ENCODE data around the gene OTX2. TPM values are rescaled to one million over a fixed set of nuclear protein-coding genes. Genes with fewer than 3 reads are reported as not detected.

OTX2 gene
- total RNA-seq, 8 experiments from 2014 or later, result 0.33 TPM; not detected in 5

DNA sequence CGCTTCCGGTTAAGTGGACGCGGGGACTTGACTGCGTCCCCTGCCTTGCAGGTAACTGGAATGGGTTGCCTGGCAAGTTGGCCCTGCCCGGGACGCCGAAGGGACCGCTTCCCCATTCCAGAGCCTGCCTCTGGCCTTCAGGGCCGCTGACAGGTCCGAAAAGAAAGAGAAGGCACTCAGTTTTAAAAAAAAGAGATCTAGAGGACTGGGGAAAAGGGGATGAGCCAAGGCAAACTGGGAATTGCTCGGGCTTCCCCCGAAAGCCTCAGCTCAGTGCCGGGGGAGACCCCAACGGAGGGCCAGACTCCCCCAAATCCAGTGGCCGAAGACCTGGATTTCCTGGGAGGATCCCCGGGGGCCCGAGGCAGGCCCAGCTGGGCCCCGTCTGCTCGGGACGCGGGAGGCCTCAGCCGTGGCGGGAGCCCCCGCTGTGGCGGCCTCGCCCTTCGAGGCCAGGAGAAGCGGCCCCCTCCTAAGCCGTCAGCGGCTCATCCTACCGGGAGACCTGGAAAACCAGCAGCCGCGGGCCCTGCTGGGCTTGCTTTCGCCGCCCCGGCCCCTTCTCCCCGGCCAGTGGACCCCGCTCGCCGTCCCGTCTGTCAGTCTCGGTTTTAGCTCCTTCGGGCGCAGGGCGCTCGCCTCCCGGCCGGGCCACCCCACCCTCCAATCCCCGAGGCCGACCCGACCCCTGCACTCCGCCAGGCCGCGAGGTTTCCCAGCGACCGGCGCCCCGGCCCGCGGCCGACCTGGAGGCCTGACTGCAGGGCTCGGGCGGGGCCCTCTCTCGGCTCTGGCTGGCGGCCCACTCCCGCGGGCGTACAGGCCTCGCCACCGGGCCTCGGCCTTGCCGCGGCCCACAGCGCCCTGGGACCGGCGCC is 12.5 kb downstream of the OTX2 start:
- in situ Hi-C loops (cut with MboI; ENCODE audit: low pct_unique_long_range_greater_than_20kb in 2 of 9, low sequenced_read_pairs in 9 of 9, unreplicated experiment in 9 of 9), result no loop called here
- Histone ChIP-seq H3K27ac (no peak overlapping the region), H3K4me3 (no peak overlapping the region), H3K4me1 (replicated peaks in 1 of 2) (peaks cover 0 to 3% of the 10 kb centered on the region in 2 donors)
- ATAC-seq (replicated peaks in 6 of 8), result peak in 5 of 8 experiments; percentile 19 to 48 (median 34)
- WGBS, 10 experiments, result 0 to 33% (median 13%) methylated on average over 1 to 9 of the region's 77 CpGs; no CpG with 5 or more reads in 6 of the 10 experiments

DNA sequence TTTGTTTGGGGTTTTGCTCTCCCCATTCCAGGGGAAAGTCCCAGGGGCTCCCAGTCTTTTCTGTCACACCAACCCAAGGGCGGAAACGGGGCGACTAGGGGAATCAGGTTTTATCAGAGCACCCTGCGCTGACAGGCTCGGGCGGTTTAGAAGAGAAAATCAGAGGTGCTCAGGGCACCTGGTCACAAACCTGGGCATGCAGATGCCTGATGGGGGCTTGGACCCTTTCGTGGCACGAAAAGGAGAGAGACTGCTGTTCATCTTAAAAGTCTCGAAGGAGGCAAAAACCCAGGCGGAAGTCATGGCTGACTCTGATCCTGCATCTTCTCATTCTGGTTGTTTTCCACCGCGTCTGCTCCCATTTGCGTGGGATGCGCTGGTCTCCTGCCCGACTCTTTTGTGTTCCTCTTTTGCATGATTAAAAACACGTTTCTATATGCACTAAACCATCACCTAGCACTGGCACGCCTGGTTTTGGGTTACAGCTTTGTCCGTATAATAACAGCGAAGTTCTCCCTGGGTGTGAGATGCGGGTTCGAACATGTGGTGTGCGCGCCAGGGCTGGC is 13.2 kb downstream of the OTX2 start:
- peaks cover 0 to 3% of the 10 kb centered on the region in 2 donors for H3K4me1 ChIP-seq (replicated peaks in 1 of 2)
- 0 to 20% (median 19%) methylated on average over 1 to 20 of the region's 23 CpGs; no CpG with 5 or more reads in 2 of the 10 experiments for WGBS, 10 experiments

DNA sequence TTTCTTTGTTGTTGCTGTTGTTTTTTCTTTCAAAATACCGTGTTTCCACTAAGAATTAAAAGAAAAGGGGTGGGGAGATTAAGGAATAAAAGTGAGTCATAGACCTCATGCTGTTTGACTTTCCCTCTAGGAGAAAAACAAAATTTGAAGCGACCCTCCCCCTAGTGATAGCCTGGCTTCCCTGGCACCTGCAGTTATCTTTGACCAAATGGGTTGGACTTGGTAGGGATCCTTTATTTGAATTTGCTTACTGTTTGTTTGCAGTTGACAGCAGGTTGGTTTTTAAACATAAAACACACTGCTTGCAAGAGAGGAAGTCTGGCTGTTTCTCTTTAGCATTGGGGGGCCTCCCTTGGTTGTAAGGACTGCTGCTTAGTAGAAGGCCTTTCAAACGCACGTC is 14.0 kb downstream of the OTX2 start:
- Histone ChIP-seq H3K4me1 (replicated peaks in 1 of 2) (peaks cover 0 to 3% of the 10 kb centered on the region in 2 donors), H3K27ac (no peak overlapping the region), H3K4me3 (no peak overlapping the region)
- no peak for ATAC-seq (replicated peaks in 6 of 8)
- WGBS, 10 experiments, result 0 to 33% (median 20%) methylated on average over 1 to 4 of the region's 4 CpGs; no CpG with 5 or more reads in 1 of the 10 experiments
- in situ Hi-C loops (cut with MboI; ENCODE audit: low pct_unique_long_range_greater_than_20kb in 2 of 9, low sequenced_read_pairs in 9 of 9, unreplicated experiment in 9 of 9), result no loop called here

More for the DNA sequence above, 13.2 kb downstream of the OTX2 start:
- Histone ChIP-seq H3K4me3 (no peak overlapping the region), H3K27ac (no peak overlapping the region)
- ATAC-seq (replicated peaks in 6 of 8), result no peak
- in situ Hi-C loops (cut with MboI; ENCODE audit: low pct_unique_long_range_greater_than_20kb in 2 of 9, low sequenced_read_pairs in 9 of 9, unreplicated experiment in 9 of 9), result no loop called here

GRCh38 chr14:56795284-56795622 is 15.0 kb downstream of the OTX2 start:
- WGBS, 10 experiments, result 0 to 22% (median 10%) methylated on average over 2 to 9 of the region's 17 CpGs; no CpG with 5 or more reads in 5 of the 10 experiments
- in situ Hi-C loops (cut with MboI; ENCODE audit: low pct_unique_long_range_greater_than_20kb in 2 of 9, low sequenced_read_pairs in 9 of 9, unreplicated experiment in 9 of 9), result no loop called here
- Histone ChIP-seq H3K27ac (no peak overlapping the region), H3K4me1 (replicated peaks in 1 of 2) (peaks cover 0 to 3% of the 10 kb centered on the region in 2 donors), H3K4me3 (no peak overlapping the region)
- no peak for ATAC-seq (replicated peaks in 6 of 8)

GRCh38 chr14:56794557-56795283 is 15.6 kb downstream of the OTX2 start:
- no peak overlapping the region for H3K27ac ChIP-seq
- WGBS, 10 experiments, result 0 to 10% (median 4%) methylated on average over 1 to 16 of the region's 56 CpGs; no CpG with 5 or more reads in 5 of the 10 experiments
- peaks cover 0 to 3% of the 10 kb centered on the region in 2 donors for H3K4me1 ChIP-seq (replicated peaks in 1 of 2)
- no peak overlapping the region for H3K4me3 ChIP-seq
- ATAC-seq (replicated peaks in 6 of 8), result peak in 2 of 8 experiments; percentile 14 to 34
- in situ Hi-C loops (cut with MboI; ENCODE audit: low pct_unique_long_range_greater_than_20kb in 2 of 9, low sequenced_read_pairs in 9 of 9, unreplicated experiment in 9 of 9), result no loop called here

DNA sequence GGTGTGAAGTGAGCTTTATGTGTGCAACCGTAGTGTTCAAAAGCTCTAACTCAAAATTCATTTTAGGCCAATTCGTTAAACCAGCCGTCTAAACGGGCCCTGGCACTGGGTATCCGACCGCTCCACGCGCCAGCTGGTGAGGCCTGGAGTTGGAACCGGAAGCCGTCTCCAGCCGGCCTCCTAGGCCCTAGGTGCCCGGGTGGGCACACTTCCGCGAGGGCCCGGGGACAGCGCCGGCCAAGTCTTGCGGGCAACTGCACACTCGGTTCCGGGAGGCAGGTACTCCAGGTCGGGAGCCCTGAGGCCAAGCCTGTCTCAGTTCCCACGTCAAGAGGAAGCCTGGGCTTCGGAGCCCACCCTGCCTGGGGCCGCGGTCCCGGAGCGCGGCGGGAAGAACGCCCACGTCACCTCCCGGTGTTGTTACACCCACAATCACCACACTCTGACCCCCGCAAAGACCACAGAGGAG is 16.2 kb downstream of the OTX2 start:
- Histone ChIP-seq H3K4me1 (replicated peaks in 1 of 2) (peaks cover 0 to 3% of the 10 kb centered on the region in 2 donors), H3K27ac (no peak overlapping the region), H3K4me3 (no peak overlapping the region)
- in situ Hi-C loops (cut with MboI; ENCODE audit: low pct_unique_long_range_greater_than_20kb in 2 of 9, low sequenced_read_pairs in 9 of 9, unreplicated experiment in 9 of 9), result no loop called here
- ATAC-seq (replicated peaks in 6 of 8), result peak in 1 of 8 experiments; percentile 53
- 0 to 86% (median 44%) methylated on average over 1 to 7 of the region's 33 CpGs; no CpG with 5 or more reads in 5 of the 10 experiments for WGBS, 10 experiments

DNA sequence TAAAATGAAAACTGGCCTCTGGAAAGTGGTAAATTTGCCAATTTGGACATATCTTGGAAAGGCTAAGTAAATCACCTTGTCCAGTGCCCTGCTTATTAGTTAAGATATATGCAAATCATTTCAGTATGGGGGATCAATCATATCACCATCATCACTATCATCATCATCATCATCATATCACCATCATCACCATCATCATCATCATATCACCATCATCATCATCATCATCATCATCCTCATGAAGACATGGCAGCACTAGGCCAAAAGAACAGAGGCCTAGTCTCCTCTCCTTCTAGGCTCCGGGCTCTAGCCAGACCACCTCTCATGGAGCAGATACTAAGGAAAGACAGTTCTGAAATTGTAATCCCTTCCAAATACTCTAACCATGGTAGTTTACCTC is 20.3 kb downstream of the OTX2 start:
- WGBS, 10 experiments, result 0 to 100% (median 83%) methylated on average over 1 of the region's 1 CpG; no CpG with 5 or more reads in 7 of the 10 experiments
- no peak for ATAC-seq (replicated peaks in 6 of 8)
- Histone ChIP-seq H3K4me3 (no peak overlapping the region), H3K27ac (no peak overlapping the region), H3K4me1 (replicated peaks in 1 of 2) (no peaks in the 10 kb centered on the region)
- in situ Hi-C loops (cut with MboI; ENCODE audit: low pct_unique_long_range_greater_than_20kb in 2 of 9, low sequenced_read_pairs in 9 of 9, unreplicated experiment in 9 of 9), result no loop called here

- H3K4me3 ChIP-seq, result no peak overlapping the region
- no peaks in the 10 kb centered on the region for H3K4me1 ChIP-seq (replicated peaks in 1 of 2)
- ATAC-seq (replicated peaks in 6 of 8), result no peak
- in situ Hi-C loops (cut with MboI; ENCODE audit: low pct_unique_long_range_greater_than_20kb in 2 of 9, low sequenced_read_pairs in 9 of 9, unreplicated experiment in 9 of 9), result no loop called here
- no peak overlapping the region for H3K27ac ChIP-seq
These were observed 22.7 kb downstream of the OTX2 start for GRCh38 chr14:56787530-56787929.

DNA sequence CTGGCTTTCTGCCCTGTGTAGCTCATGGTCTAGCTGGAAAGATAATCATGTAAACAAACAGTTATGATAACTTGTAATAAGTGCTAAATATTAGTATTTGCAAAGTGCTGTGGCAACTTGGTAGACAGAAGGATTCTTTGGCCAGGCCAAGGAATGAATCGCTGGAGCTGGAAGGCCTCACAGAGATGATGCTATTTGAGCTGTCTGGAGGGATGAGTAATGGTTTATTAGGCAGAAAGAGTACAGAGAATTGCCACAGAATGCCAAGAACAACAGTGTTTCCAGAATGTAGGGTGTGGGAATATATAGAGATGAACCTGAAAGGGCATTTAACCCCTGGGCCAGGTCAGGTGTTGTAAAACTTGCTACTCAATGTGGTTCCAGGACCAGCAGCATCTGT is 27.6 kb downstream of the OTX2 start:
- H3K4me3 ChIP-seq, result no peak overlapping the region
- ATAC-seq (replicated peaks in 6 of 8), result no peak
- in situ Hi-C loops (cut with MboI; ENCODE audit: low pct_unique_long_range_greater_than_20kb in 2 of 9, low sequenced_read_pairs in 9 of 9, unreplicated experiment in 9 of 9), result no loop called here
- no peak overlapping the region for H3K27ac ChIP-seq
- 0 to 100% (median 71%) methylated on average over 1 of the region's 1 CpG; no CpG with 5 or more reads in 5 of the 10 experiments for WGBS, 10 experiments
- no peaks in the 10 kb centered on the region for H3K4me1 ChIP-seq (replicated peaks in 1 of 2)

DNA sequence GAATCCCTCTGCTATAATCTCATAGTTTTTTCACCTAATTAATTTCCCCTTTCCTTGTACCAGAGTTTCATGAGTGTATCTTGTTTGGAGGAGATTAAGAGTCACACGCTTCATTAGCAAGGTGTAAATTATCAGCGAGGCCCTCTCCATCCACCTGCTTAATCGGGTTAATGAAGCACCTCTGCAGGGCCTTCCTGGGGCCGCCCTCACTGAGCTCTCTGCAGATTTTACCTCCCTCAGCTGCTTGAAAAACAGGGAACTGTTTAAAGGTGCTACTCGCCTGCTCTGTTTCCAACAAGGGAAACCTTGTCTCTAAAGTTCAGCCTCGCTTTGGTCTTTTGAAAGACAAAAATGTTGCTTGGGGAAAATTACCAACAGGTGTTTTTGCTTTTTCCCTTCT is 35.8 kb downstream of the OTX2 start:
- Histone ChIP-seq H3K4me3 (no peak overlapping the region), H3K27ac (no peak overlapping the region), H3K4me1 (replicated peaks in 1 of 2) (no peaks in the 10 kb centered on the region)
- in situ Hi-C loops (cut with MboI; ENCODE audit: low pct_unique_long_range_greater_than_20kb in 2 of 9, low sequenced_read_pairs in 9 of 9, unreplicated experiment in 9 of 9), result no loop called here
- WGBS, 10 experiments, result 0 to 100% (median 67%) methylated on average over 1 to 6 of the region's 6 CpGs
- no peak for ATAC-seq (replicated peaks in 6 of 8)

GRCh38 chr14:56770512-56770911 is 39.8 kb downstream of the OTX2 start:
- in situ Hi-C loops (cut with MboI; ENCODE audit: low pct_unique_long_range_greater_than_20kb in 2 of 9, low sequenced_read_pairs in 9 of 9, unreplicated experiment in 9 of 9), result no loop called here
- no peak overlapping the region for H3K27ac ChIP-seq
- no peaks in the 10 kb centered on the region for H3K4me1 ChIP-seq (replicated peaks in 1 of 2)
- H3K4me3 ChIP-seq, result no peak overlapping the region
- peak in 5 of 8 experiments; percentile 23 to 80 (median 56) for ATAC-seq (replicated peaks in 6 of 8)

- ATAC-seq (replicated peaks in 6 of 8), result no peak
- Histone ChIP-seq H3K27ac (no peak overlapping the region), H3K4me1 (replicated peaks in 1 of 2) (peaks cover 0 to 5% of the 10 kb centered on the region in 2 donors), H3K4me3 (no peak overlapping the region)
- in situ Hi-C loops (cut with MboI; ENCODE audit: low pct_unique_long_range_greater_than_20kb in 2 of 9, low sequenced_read_pairs in 9 of 9, unreplicated experiment in 9 of 9), result no loop called here
- WGBS, 10 experiments, result 14 to 82% (median 60%) methylated on average over 1 to 6 of the region's 6 CpGs; no CpG with 5 or more reads in 1 of the 10 experiments
These were observed 49.9 kb downstream of the OTX2 start for GRCh38 chr14:56760164-56760914.

Data from motor neuron (in vitro differentiated cells).